ENCODE results near the gene GFOD1. TPM values are rescaled to one million over a fixed set of nuclear protein-coding genes. Genes with fewer than 3 reads are reported as not detected.

Gene GFOD1
- total RNA-seq, 1 experiment from 2014 or later = 8.8 TPM

- CTCF ChIA-PET = no interaction called here
- intact Hi-C loops (cut with micrococcal nuclease; ENCODE audit: unreplicated experiment) = no loop called here
- H3K27me3 ChIP-seq (replicated peaks; ENCODE audit: insufficient read depth, low read depth, low read length, poor library complexity) = no peaks in the 10 kb centered on the region
- POLR2A ChIA-PET (ENCODE audit: low non-redundant PET) = no interaction called here
- H3K9me3 ChIP-seq (ENCODE audit: low read depth, low read length, poor library complexity, severe bottlenecking) = no peaks in the 10 kb centered on the region
- TF ChIP-seq CTCF (conservative IDR thresholded peaks at IDR 0.05; ENCODE audit: low read depth, low read length) (no peak), EZH2 (IDR thresholded peaks at IDR 0.05; ENCODE audit: borderline replicate concordance, low read depth, low read length, poor library complexity, severe bottlenecking) (no peak)
- H3K4me3 ChIP-seq (ENCODE audit: low read depth, low read length, poor library complexity, severe bottlenecking) = no peak overlapping the region
- DNase-seq (ENCODE audit: low spot score) = no peak
- BruUV-seq (replicated peaks) = no TSS peak
- peaks cover 5% of the 10 kb centered on the region for H3K4me1 ChIP-seq (ENCODE audit: insufficient read depth, low read length, poor library complexity, severe bottlenecking)
- H3K36me3 ChIP-seq (ENCODE audit: insufficient read depth, low read length, poor library complexity, severe bottlenecking) = no peaks in the 10 kb centered on the region
- H3K27ac ChIP-seq (ENCODE audit: low read depth, low read length, poor library complexity, severe bottlenecking) = no peak overlapping the region
These were observed 38.9 kb upstream of the GFOD1 start for GRCh38 chr6:13526357-13526726.

GRCh38 chr6:13524801-13525508 lies 37.6 kb upstream of the GFOD1 start:
- Histone ChIP-seq H3K4me3 (ENCODE audit: low read depth, low read length, poor library complexity, severe bottlenecking) (no peak overlapping the region), H3K27ac (ENCODE audit: low read depth, low read length, poor library complexity, severe bottlenecking) (no peak overlapping the region), H3K4me1 (ENCODE audit: insufficient read depth, low read length, poor library complexity, severe bottlenecking) (peaks cover 5% of the 10 kb centered on the region), H3K9me3 (ENCODE audit: low read depth, low read length, poor library complexity, severe bottlenecking) (no peaks in the 10 kb centered on the region), H3K27me3 (replicated peaks; ENCODE audit: insufficient read depth, low read depth, low read length, poor library complexity) (no peaks in the 10 kb centered on the region), H3K36me3 (ENCODE audit: insufficient read depth, low read length, poor library complexity, severe bottlenecking) (no peaks in the 10 kb centered on the region)
- DNase-seq (ENCODE audit: low spot score) = no peak
- intact Hi-C loops (cut with micrococcal nuclease; ENCODE audit: unreplicated experiment) = no loop called here
- ChIA-PET POLR2A (ENCODE audit: low non-redundant PET) (no interaction called here), CTCF (no interaction called here)
- BruUV-seq (replicated peaks) = no TSS peak
- TF ChIP-seq EZH2 (IDR thresholded peaks at IDR 0.05; ENCODE audit: borderline replicate concordance, low read depth, low read length, poor library complexity, severe bottlenecking) = no peak
- no peak for TF ChIP-seq CTCF (conservative IDR thresholded peaks at IDR 0.05; ENCODE audit: low read depth, low read length)

GRCh38 chr6:13523826-13524622 lies 36.6 kb upstream of the GFOD1 start:
- TF ChIP-seq CTCF (conservative IDR thresholded peaks at IDR 0.05; ENCODE audit: low read depth, low read length) (no peak), EZH2 (IDR thresholded peaks at IDR 0.05; ENCODE audit: borderline replicate concordance, low read depth, low read length, poor library complexity, severe bottlenecking) (no peak)
- intact Hi-C loops (cut with micrococcal nuclease; ENCODE audit: unreplicated experiment) = no loop called here
- BruUV-seq (replicated peaks) = no TSS peak
- Histone ChIP-seq H3K4me1 (ENCODE audit: insufficient read depth, low read length, poor library complexity, severe bottlenecking) (peaks cover 5% of the 10 kb centered on the region), H3K27ac (ENCODE audit: low read depth, low read length, poor library complexity, severe bottlenecking) (no peak overlapping the region), H3K36me3 (ENCODE audit: insufficient read depth, low read length, poor library complexity, severe bottlenecking) (no peaks in the 10 kb centered on the region), H3K27me3 (replicated peaks; ENCODE audit: insufficient read depth, low read depth, low read length, poor library complexity) (no peaks in the 10 kb centered on the region), H3K9me3 (ENCODE audit: low read depth, low read length, poor library complexity, severe bottlenecking) (no peaks in the 10 kb centered on the region), H3K4me3 (ENCODE audit: low read depth, low read length, poor library complexity, severe bottlenecking) (no peak overlapping the region)
- no peak for DNase-seq (ENCODE audit: low spot score)
- POLR2A ChIA-PET (ENCODE audit: low non-redundant PET) = no interaction called here
- CTCF ChIA-PET = interaction anchor here (0.6 to 0.7 kb wide), 2 partner anchors 44 to 189 kb away, joined by 3 to 8 read pairs; no protein-coding TSS in a partner anchor
